Activated naive CD4-positive, alpha-beta T cell treated with anti-CD3 and anti-CD28 coated beads, Interleukin-2, amount 50 U/mL, for 72 hours (primary cell): ENCODE results near the gene FNDC3A. TPM values are rescaled to one million over a fixed set of nuclear protein-coding genes. Genes with fewer than 3 reads are reported as not detected.
"Not testable (repeated sequence)": the region's sequence is repeated elsewhere in the genome, so short reads cannot be mapped to it uniquely, and the experiment has no call there.

ENCODE experiments used
- ATAC-seq, 2 donors: fragments of 150-1000 bp; cut with Tn5 transposase; 2 replicates each; pipeline ENCODE4 v1.10.0; 2021; ENCODE audit warnings: mild to moderate bottlenecking in 2 of 2, moderate library complexity in 2 of 2
- DNase-seq, 2 donors: peaks; one replicate each; pipeline ENCODE4 v3.0.0; 2021 to 2022; ENCODE audit warnings: low spot score in 2 of 2
- H3K27ac Mint-ChIP-seq, 2 donors: one replicate each; pipeline ENCODE4 v1.8.0; 2022; ENCODE audit warnings: mild to moderate bottlenecking in 2 of 2, mixed read lengths in 2 of 2
- H3K36me3 Mint-ChIP-seq, 2 donors: one replicate each; pipeline ENCODE4 v1.8.0; 2022; ENCODE audit warnings: mixed read lengths in 2 of 2
- H3K9me3 Mint-ChIP-seq, 2 donors: one replicate each; pipeline ENCODE4 v1.8.0; 2022; ENCODE audit warnings: mixed read lengths in 2 of 2
- total RNA-seq, 2 donors: library from RNA; stranded (reverse); gene quantifications; one replicate each; pipeline ENCODE4 v1.2.3, GENCODE V29; 2022

The FNDC3A gene
- total RNA-seq, 2 donors from 2014 or later = 24.5 to 25.3 TPM

GRCh38 chr13:48969685-48970084 lies 6.0 kb upstream of the FNDC3A start:
- H3K9me3 Mint-ChIP-seq = peaks cover 17 to 28% of the 10 kb centered on the region in 2 donors
- peaks cover 25 to 30% of the 10 kb centered on the region in 2 donors for H3K36me3 Mint-ChIP-seq
- no peak overlapping the region for H3K27ac Mint-ChIP-seq
- no peak for ATAC-seq
- no peak for DNase-seq

- Mint-ChIP-seq H3K27ac (peak overlapping the region in 1 of 2 donors; percentile 92), H3K36me3 (peaks cover 37 to 42% of the 10 kb centered on the region in 2 donors), H3K9me3 (peaks cover 18 to 26% of the 10 kb centered on the region in 2 donors)
- DNase-seq = no peak
- no peak for ATAC-seq
Measured at GRCh38 chr13:48973845-48974431, 1.8 kb upstream of the FNDC3A start.

GRCh38 chr13:48975101-48975855 lies 434 bp upstream of the FNDC3A start:
- ATAC-seq = peak; percentile 17 to 44
- DNase-seq = no peak
- Mint-ChIP-seq H3K36me3 (peaks cover 37 to 42% of the 10 kb centered on the region in 2 donors), H3K27ac (peak overlapping the region; percentile 17 to 92), H3K9me3 (peaks cover 18 to 26% of the 10 kb centered on the region in 2 donors)

DNA sequence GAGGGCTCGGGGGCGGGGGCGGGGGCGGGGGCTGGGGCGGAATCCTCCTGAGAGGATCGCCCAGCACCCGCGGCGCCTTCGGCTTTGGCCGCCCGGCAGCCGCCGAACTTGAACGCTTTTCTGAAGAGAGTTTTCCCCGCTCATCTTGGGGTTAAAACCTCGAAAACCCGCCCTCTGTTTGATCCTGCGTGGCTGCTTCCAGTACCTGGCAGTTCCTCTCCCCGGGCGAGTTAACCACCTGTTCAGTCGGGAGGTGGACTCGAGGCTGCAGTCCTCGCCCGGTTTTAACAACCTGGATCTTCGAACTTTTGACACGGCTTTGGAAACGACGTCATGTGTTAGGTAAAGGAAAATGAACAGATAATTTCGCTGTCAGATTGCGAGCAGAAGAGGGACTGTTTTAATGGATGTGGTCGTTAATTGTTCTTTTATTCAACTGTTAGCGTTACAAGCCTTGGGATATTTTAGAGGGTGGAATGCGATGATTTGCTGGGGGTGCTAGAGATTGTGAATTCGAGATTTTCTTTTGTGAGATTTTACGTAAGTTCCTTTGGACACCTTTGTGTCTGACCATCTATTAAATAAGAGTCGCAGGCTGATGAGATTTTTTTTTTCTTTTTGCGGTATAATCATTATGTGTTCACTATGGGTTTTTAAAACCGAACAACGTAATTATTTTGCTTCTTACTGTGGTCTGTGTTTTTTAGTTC lies 1.0 kb downstream of the FNDC3A start:
- no peak for DNase-seq
- Mint-ChIP-seq H3K27ac (peak overlapping the region; percentile 92 to 98), H3K36me3 (peaks cover 35 to 42% of the 10 kb centered on the region in 2 donors), H3K9me3 (peaks cover 18 to 24% of the 10 kb centered on the region in 2 donors)
- ATAC-seq = peak; percentile 21 to 27

GRCh38 chr13:48977286-48977625 lies 1.5 kb downstream of the FNDC3A start:
- peaks cover 30 to 37% of the 10 kb centered on the region in 2 donors for H3K36me3 Mint-ChIP-seq
- ATAC-seq = no peak

DNA sequence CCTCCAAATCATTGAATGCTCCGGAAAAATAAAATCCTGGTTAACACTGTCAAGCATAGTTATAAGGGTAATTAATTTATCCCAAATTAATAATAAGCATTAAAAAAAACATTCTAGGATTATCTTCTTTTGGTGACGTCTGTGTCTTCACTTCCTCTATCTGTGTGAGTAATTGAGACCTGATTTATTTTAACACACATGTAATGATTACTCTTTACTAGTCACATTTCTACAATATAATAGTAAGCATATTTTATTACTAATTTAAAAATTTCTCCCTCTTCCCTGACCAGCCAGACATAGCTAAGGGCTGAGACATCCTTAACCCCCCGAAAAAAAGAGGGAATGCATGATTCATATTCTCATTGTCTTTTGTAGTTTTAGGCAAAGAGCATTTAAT lies 2.3 kb downstream of the FNDC3A start:
- Mint-ChIP-seq H3K36me3 (peaks cover 24 to 31% of the 10 kb centered on the region in 2 donors), H3K27ac (peak overlapping the region in 1 of 2 donors; percentile 92), H3K9me3 (peaks cover 13 to 14% of the 10 kb centered on the region in 2 donors)
- DNase-seq (no peak), ATAC-seq (no peak)

More at GRCh38 chr13:48977286-48977625, 1.5 kb downstream of the FNDC3A start:
- Mint-ChIP-seq H3K27ac (peak overlapping the region; percentile 92 to 98), H3K9me3 (peaks cover 18 to 20% of the 10 kb centered on the region in 2 donors)
- DNase-seq = no peak

DNA sequence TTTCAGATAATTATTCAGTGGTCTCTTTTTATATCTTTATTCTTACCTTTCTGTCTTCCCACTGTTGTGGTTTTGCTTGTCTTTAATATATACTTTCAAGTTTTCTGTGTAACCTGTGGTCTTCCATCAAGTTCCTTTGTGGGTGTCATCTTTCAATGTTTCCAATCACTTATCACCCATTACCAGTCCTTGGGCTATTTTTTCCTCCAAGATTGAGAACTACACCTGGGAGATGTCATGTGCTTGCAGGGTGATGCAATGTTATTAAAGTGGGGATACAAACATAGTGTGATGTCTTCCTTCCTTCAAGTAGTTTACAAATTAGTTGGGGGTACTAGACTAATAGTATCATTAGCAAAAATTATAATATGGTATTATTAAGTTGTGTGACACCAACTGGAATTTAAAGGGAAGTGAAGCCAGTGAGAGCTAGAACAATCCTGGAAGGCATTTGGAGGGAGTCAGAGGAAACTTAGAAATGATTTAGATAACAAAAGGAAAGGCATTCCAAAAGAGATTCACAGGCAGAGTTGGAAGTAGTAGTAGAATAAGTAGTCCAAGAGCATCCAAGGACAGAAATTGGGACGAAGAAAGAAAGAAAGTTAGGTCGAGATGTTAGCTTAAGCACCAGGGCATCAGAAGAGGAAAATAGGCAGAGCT lies 3.4 kb downstream of the FNDC3A start:
- DNase-seq (no peak), ATAC-seq (no peak)
- H3K9me3 Mint-ChIP-seq = peaks cover 5 to 6% of the 10 kb centered on the region in 2 donors
- H3K36me3 Mint-ChIP-seq = peaks cover 13 to 22% of the 10 kb centered on the region in 2 donors
- peak overlapping the region in 1 of 2 donors; percentile 38 for H3K27ac Mint-ChIP-seq

GRCh38 chr13:48979892-48980291 lies 4.2 kb downstream of the FNDC3A start:
- ATAC-seq (no peak), DNase-seq (no peak)
- Mint-ChIP-seq H3K9me3 (no peaks in the 10 kb centered on the region), H3K36me3 (peaks cover 5 to 14% of the 10 kb centered on the region in 2 donors), H3K27ac (peak overlapping the region in 1 of 2 donors; percentile 22)

- ATAC-seq = no peak
- Mint-ChIP-seq H3K9me3 (no peaks in the 10 kb centered on the region), H3K36me3 (no peaks in the 10 kb centered on the region), H3K27ac (no peak overlapping the region)
- DNase-seq = no peak
Measured at GRCh38 chr13:48983331-48983730, 7.6 kb downstream of the FNDC3A start.

GRCh38 chr13:48985756-48986155 lies 10.0 kb downstream of the FNDC3A start:
- DNase-seq = no peak
- Mint-ChIP-seq H3K9me3 (no peaks in the 10 kb centered on the region), H3K36me3 (peaks cover 7 to 14% of the 10 kb centered on the region in 2 donors), H3K27ac (no peak overlapping the region)
- no peak for ATAC-seq

DNA sequence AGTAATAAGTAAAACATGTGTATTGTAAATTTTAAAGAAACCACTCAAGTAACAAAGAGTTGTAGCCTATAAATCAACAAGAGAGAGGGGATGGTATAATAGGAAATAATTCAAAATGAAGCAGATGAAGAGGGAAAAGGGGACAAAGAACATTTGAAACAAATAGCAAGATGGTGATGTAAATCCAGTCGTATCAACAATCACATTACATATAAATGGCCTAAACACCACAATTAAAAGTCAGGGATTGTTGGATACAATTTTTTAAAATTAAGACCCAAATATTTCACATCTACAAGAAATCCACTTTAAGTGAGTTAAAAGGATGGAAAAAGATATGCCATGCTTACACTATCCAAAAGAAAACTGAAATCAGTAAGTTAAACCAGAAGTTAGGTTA lies 15.2 kb downstream of the FNDC3A start:
- H3K27ac Mint-ChIP-seq = no peak overlapping the region
- ATAC-seq = no peak

DNA sequence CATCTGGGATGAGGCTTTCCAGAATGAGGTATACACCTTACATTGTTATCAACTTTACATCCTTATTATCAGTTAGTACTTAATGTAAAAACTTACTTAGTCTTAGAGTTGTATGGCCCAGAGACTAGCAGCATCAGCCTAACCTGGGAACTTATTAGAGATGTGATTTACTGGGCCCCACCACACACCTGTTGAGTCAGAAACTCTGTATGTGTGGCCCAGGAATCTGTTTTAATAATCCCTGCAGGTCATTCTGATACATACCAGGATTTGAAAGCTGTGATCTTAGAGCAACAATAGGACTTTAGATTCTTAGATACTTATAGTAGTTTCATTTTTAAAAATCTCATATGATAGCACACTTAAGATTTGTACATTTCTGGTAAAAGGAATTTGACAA lies 17.4 kb downstream of the FNDC3A start:
- H3K9me3 Mint-ChIP-seq = peaks cover 0 to 8% of the 10 kb centered on the region in 2 donors
- H3K36me3 Mint-ChIP-seq = peaks cover 23 to 49% of the 10 kb centered on the region in 2 donors
- no peak for ATAC-seq
- DNase-seq = no peak
- no peak overlapping the region for H3K27ac Mint-ChIP-seq

More for the DNA sequence above, 15.2 kb downstream of the FNDC3A start:
- Mint-ChIP-seq H3K36me3 (peaks cover 14 to 28% of the 10 kb centered on the region in 2 donors), H3K9me3 (no peaks in the 10 kb centered on the region)
- no peak for DNase-seq

GRCh38 chr13:48994706-48995105 lies 19.0 kb downstream of the FNDC3A start:
- H3K9me3 Mint-ChIP-seq = peaks cover 10 to 15% of the 10 kb centered on the region in 2 donors
- peaks cover 32 to 57% of the 10 kb centered on the region in 2 donors for H3K36me3 Mint-ChIP-seq
- H3K27ac Mint-ChIP-seq = no peak overlapping the region
- DNase-seq (no peak), ATAC-seq (peak; percentile 57 to 100)

DNA sequence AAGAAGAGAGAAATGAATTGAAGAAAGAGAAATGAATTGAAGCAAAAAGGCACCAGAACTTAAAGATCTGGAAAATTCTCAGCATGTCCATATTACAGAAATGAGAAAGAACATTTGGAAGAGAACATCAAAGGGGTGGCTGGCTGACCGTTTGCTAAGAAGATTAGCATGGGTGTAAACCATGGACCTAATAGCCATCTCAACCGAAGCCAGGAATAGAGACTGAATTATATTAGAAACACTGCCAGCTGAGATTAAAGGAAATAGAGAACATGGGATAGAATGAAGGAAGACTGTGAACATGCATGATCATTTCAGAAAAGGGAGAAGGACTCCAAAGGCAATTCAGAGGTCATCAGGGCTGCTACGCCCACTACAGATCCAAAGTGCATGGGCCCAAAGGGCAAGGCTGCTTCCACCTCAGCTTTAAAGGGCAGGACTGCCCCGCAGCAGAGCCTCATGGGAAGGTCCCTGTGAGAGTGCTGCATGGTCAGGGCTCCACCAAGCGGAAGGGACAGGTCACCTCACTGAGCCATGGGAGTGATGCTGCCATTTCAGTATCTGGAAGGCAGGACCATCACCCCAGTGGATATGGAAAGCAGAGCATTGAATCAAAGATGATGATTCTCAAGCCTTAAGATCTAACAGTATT lies 23.1 kb downstream of the FNDC3A start:
- no peak overlapping the region for H3K27ac Mint-ChIP-seq
- H3K9me3 Mint-ChIP-seq = peaks cover 25 to 38% of the 10 kb centered on the region in 2 donors
- DNase-seq = no peak
- H3K36me3 Mint-ChIP-seq = peaks cover 40 to 71% of the 10 kb centered on the region in 2 donors
- ATAC-seq = peak in 1 of 2 donors; percentile 46

GRCh38 chr13:49000247-49000646 lies 24.5 kb downstream of the FNDC3A start:
- ATAC-seq (no peak), DNase-seq (no peak)
- Mint-ChIP-seq H3K9me3 (peaks cover 25 to 38% of the 10 kb centered on the region in 2 donors), H3K27ac (no peak overlapping the region), H3K36me3 (peaks cover 40 to 71% of the 10 kb centered on the region in 2 donors)

DNA sequence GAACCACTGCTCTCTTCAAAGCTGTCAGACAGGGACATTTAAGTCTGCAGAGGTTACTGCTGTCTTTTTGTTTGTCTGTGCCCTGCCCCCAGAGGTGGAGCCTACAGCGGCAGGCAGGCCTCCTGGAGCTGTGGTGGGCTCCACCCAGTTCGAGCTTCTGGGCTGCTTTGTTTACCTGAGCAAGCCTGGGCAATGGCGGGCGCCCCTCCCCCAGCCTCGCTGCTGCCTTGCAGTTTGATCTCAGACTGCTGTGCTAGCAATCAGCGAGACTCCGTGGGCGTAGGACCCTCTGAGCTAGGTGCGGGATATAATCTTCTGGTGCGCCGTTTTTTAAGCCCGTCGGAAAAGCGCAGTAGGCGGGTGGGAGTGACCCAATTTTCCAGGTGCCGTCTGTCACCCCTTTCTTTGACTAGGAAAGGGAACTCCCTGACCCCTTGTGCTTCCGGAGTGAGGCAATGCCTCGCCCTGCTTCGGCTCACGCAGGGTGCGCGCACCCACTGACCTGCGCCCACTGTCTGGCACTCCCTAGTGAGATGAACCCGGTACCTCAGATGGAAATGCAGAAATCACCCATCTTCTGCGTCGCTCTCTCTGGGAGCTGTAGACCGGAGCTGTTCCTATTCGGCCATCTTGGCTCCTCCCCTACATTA lies 43.4 kb downstream of the FNDC3A start:
- H3K9me3 Mint-ChIP-seq, H3K27ac Mint-ChIP-seq, DNase-seq, ATAC-seq: not testable (repeated sequence)
- peaks cover 11 to 37% of the 10 kb centered on the region in 2 donors for H3K36me3 Mint-ChIP-seq
